HUES6 (cell line): ENCODE measurements around the gene P4HA3.

Experiments
- H3K27ac ChIP-seq: 2 replicates; pipeline ENCODE4 v1.7.0; 2013; ENCODE audit warnings: low read depth, mild to moderate bottlenecking, low read length, inconsistent platforms
- H3K27me3 ChIP-seq: 2 replicates; pipeline ENCODE4 v1.6.1; 2013; ENCODE audit warnings: low read length; ENCODE audit not compliant: control insufficient read depth, insufficient read depth
- H3K36me3 ChIP-seq: 2 replicates; pipeline ENCODE4 v1.6.1; 2013; ENCODE audit warnings: low read length; ENCODE audit not compliant: control insufficient read depth, insufficient read depth
- H3K4me1 ChIP-seq: 2 replicates; pipeline ENCODE4 v1.6.1; 2013; ENCODE audit warnings: low read length; ENCODE audit not compliant: control insufficient read depth, insufficient read depth
- H3K4me3 ChIP-seq: 2 replicates; pipeline ENCODE4 v1.5.1; 2013; ENCODE audit warnings: low read depth, low read length
- H3K9ac ChIP-seq: one replicate; pipeline ENCODE4 v1.6.1; 2013; ENCODE audit warnings: mild to moderate bottlenecking, low read length
- H3K9me3 ChIP-seq: 2 replicates; pipeline ENCODE4 v1.6.1; 2013; ENCODE audit warnings: low read depth, low read length; ENCODE audit not compliant: control insufficient read depth, insufficient read depth

The P4HA3 gene

GRCh38 chr11:74262725-74263124, 48.7 kb downstream of the P4HA3 start:
- Histone ChIP-seq H3K27ac (no peak overlapping the region), H3K36me3 (no peaks in the 10 kb centered on the region), H3K4me1 (no peaks in the 10 kb centered on the region), H3K4me3 (no peak overlapping the region), H3K9ac (no peak overlapping the region), H3K9me3 (0 out of 2 replicates have a peak, but pooled peaks cover 6% of the 10 kb centered on the region), H3K27me3 (no peaks in the 10 kb centered on the region)

GRCh38 chr11:74257959-74258553, 53.4 kb downstream of the P4HA3 start:
- Histone ChIP-seq H3K27me3 (no peaks in the 10 kb centered on the region), H3K27ac (no peak overlapping the region), H3K36me3 (peaks cover 17% of the 10 kb centered on the region), H3K4me1 (no peaks in the 10 kb centered on the region), H3K9ac (no peak overlapping the region), H3K9me3 (0 out of 2 replicates have a peak, but pooled peaks cover 6% of the 10 kb centered on the region), H3K4me3 (no peak overlapping the region)

DNA sequence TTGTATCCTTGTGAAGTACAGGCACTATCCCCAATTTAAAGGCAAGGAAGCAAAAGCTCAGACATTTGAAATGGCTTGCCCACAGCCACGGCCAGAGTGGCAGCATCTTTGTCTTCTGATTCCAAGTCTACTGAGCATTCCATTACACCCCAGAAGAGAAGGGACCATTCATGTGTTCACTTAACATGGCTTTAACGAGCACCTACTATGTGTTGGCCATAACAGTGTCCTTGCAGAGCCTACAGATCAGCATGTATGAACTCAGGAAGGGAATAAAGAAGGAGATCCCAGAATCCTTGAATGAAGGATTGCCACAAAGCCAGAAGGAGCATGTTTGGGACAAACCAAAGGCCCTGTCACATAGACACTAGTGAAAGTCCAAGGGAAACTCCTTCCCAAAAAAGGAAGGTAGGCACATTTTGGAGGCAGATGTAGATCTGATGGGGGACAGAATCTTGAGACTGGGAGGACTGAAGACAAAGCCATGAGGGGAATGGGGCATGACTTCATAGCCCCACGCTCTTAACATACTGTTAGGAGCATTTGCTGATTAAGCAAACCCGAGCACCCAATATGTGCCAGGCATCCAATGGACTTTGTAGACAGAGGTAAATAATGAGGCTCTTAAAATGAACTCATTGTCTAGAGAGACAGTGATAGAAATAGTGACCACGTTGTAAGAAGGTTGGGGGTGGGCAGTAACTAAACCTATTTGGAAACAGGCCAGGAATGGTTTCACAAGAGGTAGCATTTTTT, 54.9 kb downstream of the P4HA3 start:
- Histone ChIP-seq H3K9me3 (0 out of 2 replicates have a peak, but pooled peaks cover 6% of the 10 kb centered on the region), H3K27ac (no peak overlapping the region), H3K36me3 (peaks cover 23% of the 10 kb centered on the region), H3K4me3 (no peak overlapping the region), H3K27me3 (no peaks in the 10 kb centered on the region), H3K4me1 (no peaks in the 10 kb centered on the region), H3K9ac (no peak overlapping the region)

DNA sequence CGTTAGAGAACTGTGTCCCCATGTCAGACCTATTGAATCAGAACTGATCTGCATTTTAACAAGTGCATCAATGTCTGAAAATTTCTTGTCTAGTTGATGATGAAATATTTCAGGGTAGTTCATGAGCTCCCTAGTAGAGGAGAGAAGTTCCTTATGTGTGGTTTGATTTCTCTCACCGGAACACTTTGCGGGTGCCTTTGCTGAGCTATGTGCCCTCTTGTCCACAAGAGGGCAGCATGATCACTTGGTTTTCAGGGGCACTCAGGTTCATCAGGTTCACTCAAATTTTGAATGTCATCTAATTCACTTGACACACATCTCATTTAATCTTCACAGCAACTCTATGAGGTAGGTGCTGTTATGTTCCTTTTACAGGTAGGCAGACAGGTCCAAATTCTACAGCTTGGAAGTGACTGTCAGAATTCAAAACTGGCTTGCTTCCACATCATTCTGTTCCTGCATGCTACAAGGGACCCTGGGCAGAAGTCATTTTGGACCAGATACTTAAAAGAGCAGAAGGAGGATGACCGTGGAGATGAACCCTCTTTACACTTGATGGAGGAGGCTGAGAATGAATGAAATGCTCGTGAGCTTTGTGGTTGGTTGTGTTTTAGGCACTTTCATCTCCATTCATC, 55.6 kb downstream of the P4HA3 start:
- Histone ChIP-seq H3K4me1 (no peaks in the 10 kb centered on the region), H3K9ac (no peak overlapping the region), H3K36me3 (peaks cover 30% of the 10 kb centered on the region), H3K27ac (no peak overlapping the region), H3K9me3 (0 out of 2 replicates have a peak, but pooled peaks cover 4% of the 10 kb centered on the region), H3K4me3 (no peak overlapping the region), H3K27me3 (no peaks in the 10 kb centered on the region)

GRCh38 chr11:74253361-74253760, 58.1 kb downstream of the P4HA3 start:
- no peak overlapping the region for H3K9ac ChIP-seq
- H3K27ac ChIP-seq = no peak overlapping the region
- no peak overlapping the region for H3K4me3 ChIP-seq
- H3K4me1 ChIP-seq = peaks cover 5% of the 10 kb centered on the region
- H3K27me3 ChIP-seq = no peaks in the 10 kb centered on the region
- H3K9me3 ChIP-seq = no peaks in the 10 kb centered on the region
- H3K36me3 ChIP-seq = peaks cover 40% of the 10 kb centered on the region

DNA sequence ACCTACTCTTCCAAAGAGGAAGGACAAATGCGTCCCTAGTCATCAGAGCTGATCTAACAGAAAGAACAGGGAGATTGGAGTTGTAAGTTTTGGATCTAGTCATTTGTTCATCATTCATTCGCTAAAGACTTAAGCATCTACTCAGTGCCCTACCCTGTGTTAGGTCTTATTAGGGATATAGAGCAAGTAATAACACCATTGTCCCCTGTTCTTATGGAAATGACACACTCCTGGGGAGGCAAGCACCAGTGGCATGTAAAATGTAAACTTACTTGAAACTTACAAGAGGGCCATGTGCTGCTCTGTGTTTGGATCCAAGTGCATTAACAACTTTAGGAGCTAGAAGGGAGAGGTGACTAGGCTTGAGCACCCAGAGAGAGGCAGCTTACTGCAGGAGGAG, 61.9 kb downstream of the P4HA3 start:
- Histone ChIP-seq H3K9me3 (no peaks in the 10 kb centered on the region), H3K27me3 (no peaks in the 10 kb centered on the region), H3K4me1 (peaks cover 5% of the 10 kb centered on the region), H3K4me3 (no peak overlapping the region), H3K9ac (no peak overlapping the region), H3K36me3 (peaks cover 39% of the 10 kb centered on the region), H3K27ac (no peak overlapping the region)

DNA sequence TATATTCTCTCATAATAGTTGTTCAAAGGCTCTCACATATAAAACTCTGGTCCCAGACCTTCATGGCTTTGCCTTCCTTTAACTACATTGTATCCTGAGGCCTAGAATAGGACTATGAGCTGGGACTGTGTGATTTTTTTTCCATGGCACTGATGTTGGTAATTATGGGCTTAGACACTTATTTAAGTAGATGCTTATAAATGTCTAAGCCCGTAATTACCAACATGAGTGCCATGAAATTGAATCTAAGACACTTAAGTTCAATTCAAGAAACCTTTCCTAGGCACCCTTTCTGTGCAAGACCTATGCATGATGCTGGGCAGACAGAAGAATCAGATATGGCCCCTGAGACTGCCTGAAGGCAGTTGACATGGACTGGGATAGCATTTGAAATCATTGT, 63.0 kb downstream of the P4HA3 start:
- no peak overlapping the region for H3K4me3 ChIP-seq
- H3K27me3 ChIP-seq = no peaks in the 10 kb centered on the region
- H3K36me3 ChIP-seq = peaks cover 30% of the 10 kb centered on the region
- no peak overlapping the region for H3K27ac ChIP-seq
- peaks cover 5% of the 10 kb centered on the region for H3K4me1 ChIP-seq
- H3K9me3 ChIP-seq = no peaks in the 10 kb centered on the region
- H3K9ac ChIP-seq = no peak overlapping the region

DNA sequence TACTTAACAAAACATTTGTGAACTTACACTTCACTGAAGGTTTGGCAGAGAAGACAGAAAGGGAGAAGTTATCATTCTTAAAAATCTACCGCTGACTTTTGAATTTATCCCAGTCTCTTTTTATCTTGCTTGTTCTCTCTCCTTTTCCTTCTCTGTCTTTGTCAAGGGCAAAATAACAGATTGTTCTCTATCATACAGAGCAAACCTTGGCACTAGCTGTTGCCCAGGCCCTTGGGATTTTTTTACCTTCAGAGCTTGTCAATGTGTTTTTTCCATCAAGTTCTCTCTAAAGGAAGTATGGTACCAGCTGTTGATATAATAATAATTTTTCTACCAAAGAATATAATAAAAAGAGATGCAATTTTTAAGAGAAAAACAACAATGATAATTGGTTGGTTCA, 73.2 kb downstream of the P4HA3 start:
- H3K9me3 ChIP-seq = no peaks in the 10 kb centered on the region
- peaks cover 49% of the 10 kb centered on the region for H3K36me3 ChIP-seq
- no peak overlapping the region for H3K27ac ChIP-seq
- no peak overlapping the region for H3K4me3 ChIP-seq
- H3K9ac ChIP-seq = no peak overlapping the region
- H3K27me3 ChIP-seq = no peaks in the 10 kb centered on the region
- H3K4me1 ChIP-seq = no peaks in the 10 kb centered on the region

GRCh38 chr11:74237541-74237940, 73.9 kb downstream of the P4HA3 start:
- Histone ChIP-seq H3K27ac (no peak overlapping the region), H3K36me3 (peaks cover 47% of the 10 kb centered on the region), H3K4me3 (no peak overlapping the region), H3K9ac (no peak overlapping the region), H3K27me3 (no peaks in the 10 kb centered on the region), H3K9me3 (no peaks in the 10 kb centered on the region), H3K4me1 (no peaks in the 10 kb centered on the region)

GRCh38 chr11:74235121-74235520, 76.3 kb downstream of the P4HA3 start:
- H3K4me3 ChIP-seq = no peak overlapping the region
- peaks cover 58% of the 10 kb centered on the region for H3K36me3 ChIP-seq

DNA sequence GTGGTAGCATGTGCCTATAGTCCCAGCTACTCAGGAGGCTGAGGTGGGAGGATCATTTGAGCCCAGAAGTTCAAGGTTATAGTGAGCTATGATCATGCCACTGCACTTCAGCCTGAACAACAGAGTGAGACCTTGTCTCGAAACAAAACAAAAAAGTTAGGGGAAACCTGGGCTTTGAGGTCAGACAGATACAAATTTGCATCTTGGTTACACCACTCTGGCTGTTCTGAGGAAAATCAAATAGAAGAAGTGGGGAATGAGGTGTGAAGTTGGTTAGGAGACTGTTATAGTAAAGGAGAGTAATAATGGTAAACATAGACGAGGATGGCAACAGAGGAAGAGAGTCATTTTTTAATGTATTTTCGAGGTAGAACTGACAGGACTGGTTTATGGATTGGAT, 77.8 kb downstream of the P4HA3 start:
- no peak overlapping the region for H3K4me3 ChIP-seq
- no peaks in the 10 kb centered on the region for H3K27me3 ChIP-seq
- no peak overlapping the region for H3K9ac ChIP-seq
- H3K9me3 ChIP-seq = no peaks in the 10 kb centered on the region
- peaks cover 49% of the 10 kb centered on the region for H3K36me3 ChIP-seq
- no peak overlapping the region for H3K27ac ChIP-seq
- H3K4me1 ChIP-seq = no peaks in the 10 kb centered on the region

More at GRCh38 chr11:74235121-74235520, 76.3 kb downstream of the P4HA3 start:
- Histone ChIP-seq H3K9ac (no peak overlapping the region), H3K9me3 (no peaks in the 10 kb centered on the region), H3K27ac (no peak overlapping the region), H3K27me3 (no peaks in the 10 kb centered on the region), H3K4me1 (no peaks in the 10 kb centered on the region)
